Kidney epithelial cell (primary cell): ENCODE measurements around the gene ALPG. TPM values are rescaled to one million over a fixed set of nuclear protein-coding genes. Genes with fewer than 3 reads are reported as not detected.
"Not testable (repeated sequence)": the region's sequence is repeated elsewhere in the genome, so short reads cannot be mapped to it uniquely, and the experiment has no call there.

ENCODE experiments used
- DNase-seq: peaks from one replicate; pipeline ENCODE4 v3.0.0-alpha.2; 2010; ENCODE audit warnings: low read depth
- H3K27me3 ChIP-seq: 2 replicates; pipeline ENCODE4 v1.6.0; 2011; ENCODE audit warnings: low read length; ENCODE audit not compliant: control insufficient read depth, insufficient read depth
- H3K36me3 ChIP-seq: 2 replicates; pipeline ENCODE4 v1.5.1; 2011; ENCODE audit warnings: low read length; ENCODE audit not compliant: control insufficient read depth, insufficient read depth
- H3K4me3 ChIP-seq: 2 replicates; pipeline ENCODE4 v1.5.1; 2011; ENCODE audit warnings: low read depth, mild to moderate bottlenecking, control low read depth, low read length
- total RNA-seq: library from RNA; depleted of rRNA; stranded (reverse); fragments of >200 nt; gene quantifications from 2 replicates; pipeline ENCODE4 v1.2.3, GENCODE V29; 2015
- TF ChIP-seq, protein P1 (sequence below): IDR thresholded peaks from 2 replicates; pipeline ENCODE4 v1.5.1; 2011; ENCODE audit warnings: mild to moderate bottlenecking, moderate library complexity, low read length, control low read depth, inconsistent platforms; ENCODE audit not compliant: insufficient read depth, poor library complexity, severe bottlenecking

The ALPG gene
- total RNA-seq: not detected in 2 replicates

GRCh38 chr2:232406556-232407310 lies at the start of gene ALPG:
Gene ALPG (plus strand): TSS chr2:232406844. CDS start chr2:232406895, 51 bp downstream.
- DNase-seq: no peak
- Histone ChIP-seq H3K36me3 (no peaks in the 10 kb centered on the region), H3K27me3 (peaks cover 20% of the 10 kb centered on the region), H3K4me3 (no peak within 1 kb of the TSS)
- TF ChIP-seq, protein P1, sequence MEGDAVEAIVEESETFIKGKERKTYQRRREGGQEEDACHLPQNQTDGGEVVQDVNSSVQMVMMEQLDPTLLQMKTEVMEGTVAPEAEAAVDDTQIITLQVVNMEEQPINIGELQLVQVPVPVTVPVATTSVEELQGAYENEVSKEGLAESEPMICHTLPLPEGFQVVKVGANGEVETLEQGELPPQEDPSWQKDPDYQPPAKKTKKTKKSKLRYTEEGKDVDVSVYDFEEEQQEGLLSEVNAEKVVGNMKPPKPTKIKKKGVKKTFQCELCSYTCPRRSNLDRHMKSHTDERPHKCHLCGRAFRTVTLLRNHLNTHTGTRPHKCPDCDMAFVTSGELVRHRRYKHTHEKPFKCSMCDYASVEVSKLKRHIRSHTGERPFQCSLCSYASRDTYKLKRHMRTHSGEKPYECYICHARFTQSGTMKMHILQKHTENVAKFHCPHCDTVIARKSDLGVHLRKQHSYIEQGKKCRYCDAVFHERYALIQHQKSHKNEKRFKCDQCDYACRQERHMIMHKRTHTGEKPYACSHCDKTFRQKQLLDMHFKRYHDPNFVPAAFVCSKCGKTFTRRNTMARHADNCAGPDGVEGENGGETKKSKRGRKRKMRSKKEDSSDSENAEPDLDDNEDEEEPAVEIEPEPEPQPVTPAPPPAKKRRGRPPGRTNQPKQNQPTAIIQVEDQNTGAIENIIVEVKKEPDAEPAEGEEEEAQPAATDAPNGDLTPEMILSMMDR: no peak

- no peaks in the 10 kb centered on the region for H3K36me3 ChIP-seq
- no peak overlapping the region for H3K4me3 ChIP-seq
- no peaks in the 10 kb centered on the region for H3K27me3 ChIP-seq
- DNase-seq: no peak
- TF ChIP-seq, protein P1: no peak
These were observed 45.0 kb upstream of the ALPG start for GRCh38 chr2:232361646-232362045.

- Histone ChIP-seq H3K27me3 (peaks cover 2% of the 10 kb centered on the region), H3K4me3 (no peak overlapping the region), H3K36me3 (no peaks in the 10 kb centered on the region)
- no peak for DNase-seq
- TF ChIP-seq, protein P1: no peak
These were observed 44.3 kb upstream of the ALPG start for GRCh38 chr2:232362174-232362900.

DNA sequence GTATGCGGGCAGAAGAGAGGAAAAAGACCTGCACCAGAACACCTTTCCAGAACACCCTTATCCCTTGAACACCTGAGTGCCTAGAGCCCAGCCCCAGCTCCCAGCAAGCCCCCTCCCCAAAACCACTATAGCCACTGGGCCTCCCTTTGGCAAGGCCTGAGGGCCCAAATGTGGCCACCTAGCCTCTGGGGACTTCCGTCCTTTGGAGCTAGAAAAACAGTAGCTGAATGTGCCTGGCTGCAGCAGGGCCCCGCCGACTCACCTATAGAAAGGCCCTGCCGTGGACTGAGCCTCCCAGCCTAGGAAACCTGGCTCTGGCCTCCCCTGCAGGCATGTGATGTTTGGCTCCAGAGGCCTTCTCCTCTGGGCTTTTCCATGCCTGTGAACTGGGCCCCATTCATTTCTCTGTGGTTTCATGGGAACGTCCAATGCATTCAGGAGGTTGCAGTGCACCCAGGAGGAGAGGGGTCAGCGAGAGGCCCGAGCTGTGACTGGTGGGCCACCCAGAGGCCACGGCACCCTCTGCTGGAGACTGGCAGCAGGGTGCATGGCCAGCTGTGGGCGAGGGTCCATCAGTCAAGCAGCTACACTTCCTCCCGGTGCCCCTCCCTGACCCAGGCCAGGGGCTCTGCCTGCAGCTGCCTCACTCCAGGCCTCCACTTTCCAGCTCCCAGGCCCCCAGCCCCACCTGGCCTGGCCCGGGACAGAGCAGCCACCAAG lies 43.4 kb upstream of the ALPG start:
- not testable (repeated sequence) for H3K27me3 ChIP-seq, H3K4me3 ChIP-seq, H3K36me3 ChIP-seq, DNase-seq

- H3K36me3 ChIP-seq: no peaks in the 10 kb centered on the region
- no peak for DNase-seq
- TF ChIP-seq, protein P1: no peak
These were observed 42.6 kb upstream of the ALPG start for GRCh38 chr2:232363784-232364615.

DNA sequence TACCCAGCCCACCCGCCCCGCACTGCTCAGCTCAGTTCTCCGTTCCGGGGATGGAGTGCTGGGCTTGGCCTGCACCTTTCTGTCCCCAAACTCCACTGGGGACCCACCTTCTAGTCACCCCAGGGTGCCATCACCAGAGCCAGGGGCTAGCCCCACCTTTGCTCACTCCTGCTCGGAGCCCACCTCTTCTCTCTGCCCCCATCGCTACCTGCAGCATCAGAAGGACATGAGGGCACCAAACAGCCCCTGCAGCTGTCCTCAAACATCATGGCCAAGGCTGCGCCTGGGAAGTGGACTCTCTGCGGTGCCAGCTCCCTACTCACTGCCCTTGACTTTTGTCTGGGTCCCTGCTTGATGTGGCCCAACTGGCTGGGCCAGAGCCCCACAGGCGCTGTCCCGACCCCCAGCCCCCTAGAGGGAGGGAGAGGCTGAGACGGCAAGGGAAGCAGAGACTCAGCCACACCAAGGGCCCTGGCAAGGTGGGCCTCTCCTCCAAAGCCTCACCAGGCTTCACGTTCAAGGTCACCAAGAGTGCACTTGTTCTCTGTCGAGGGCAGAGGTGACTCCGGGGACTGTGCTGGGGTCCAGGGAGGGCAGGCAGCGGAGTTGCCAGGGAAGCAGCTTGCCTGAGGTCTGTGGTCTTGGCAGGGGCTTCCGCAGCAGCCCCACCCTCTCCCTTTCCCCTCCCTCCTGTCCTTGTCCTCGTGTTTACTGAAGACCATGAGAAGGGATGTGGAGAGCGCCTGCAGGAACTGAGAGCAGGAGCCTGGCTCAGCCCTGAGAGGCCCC lies 41.6 kb upstream of the ALPG start:
- H3K27me3 ChIP-seq, H3K4me3 ChIP-seq, DNase-seq, H3K36me3 ChIP-seq: not testable (repeated sequence)

More at GRCh38 chr2:232363784-232364615, 42.6 kb upstream of the ALPG start:
- H3K27me3 ChIP-seq: peaks cover 2% of the 10 kb centered on the region
- no peak overlapping the region for H3K4me3 ChIP-seq
